ENCODE measurements around the gene MAP3K7CL.

DNA sequence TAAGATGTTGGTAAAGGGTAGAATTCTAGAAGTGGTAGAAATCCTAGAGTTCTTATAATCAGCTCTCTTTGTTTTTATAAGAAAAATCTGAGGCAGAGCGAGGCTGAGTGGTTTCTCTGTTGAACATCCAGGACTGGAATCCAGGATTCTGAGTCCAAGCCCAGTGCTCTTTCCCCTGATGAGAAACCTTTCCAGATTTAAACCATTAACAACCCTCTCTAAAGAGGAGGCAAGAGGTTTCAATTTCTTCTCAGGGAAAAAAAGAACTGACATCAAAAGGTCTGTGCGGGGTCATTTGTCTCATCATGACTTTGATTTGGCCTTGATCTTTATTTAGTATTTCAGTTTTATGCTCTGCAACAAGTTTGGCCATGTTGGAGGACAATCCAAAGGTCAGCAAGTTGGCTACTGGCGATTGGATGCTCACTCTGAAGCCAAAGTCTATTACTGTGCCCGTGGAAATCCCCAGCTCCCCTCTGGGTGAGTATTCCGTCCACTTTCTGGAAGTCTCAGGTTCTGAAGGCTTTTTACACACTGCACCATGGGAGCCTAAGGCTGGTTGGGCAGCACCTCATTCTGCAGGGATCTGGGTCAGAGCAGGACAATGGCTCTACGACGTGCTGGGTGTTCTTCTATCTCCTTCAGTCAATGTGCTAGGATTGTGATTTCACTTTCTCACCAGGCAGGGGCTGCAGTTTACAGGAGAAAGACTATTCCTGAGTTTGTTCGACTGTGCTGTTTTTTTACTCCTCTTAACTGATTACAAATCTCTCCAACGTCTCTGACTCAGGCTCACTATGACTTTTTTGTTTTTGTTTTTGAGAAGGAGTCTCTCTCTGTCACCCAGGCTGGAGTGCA is 38.1 kb upstream of the MAP3K7CL start:
- TF ChIP-seq, protein P1, sequence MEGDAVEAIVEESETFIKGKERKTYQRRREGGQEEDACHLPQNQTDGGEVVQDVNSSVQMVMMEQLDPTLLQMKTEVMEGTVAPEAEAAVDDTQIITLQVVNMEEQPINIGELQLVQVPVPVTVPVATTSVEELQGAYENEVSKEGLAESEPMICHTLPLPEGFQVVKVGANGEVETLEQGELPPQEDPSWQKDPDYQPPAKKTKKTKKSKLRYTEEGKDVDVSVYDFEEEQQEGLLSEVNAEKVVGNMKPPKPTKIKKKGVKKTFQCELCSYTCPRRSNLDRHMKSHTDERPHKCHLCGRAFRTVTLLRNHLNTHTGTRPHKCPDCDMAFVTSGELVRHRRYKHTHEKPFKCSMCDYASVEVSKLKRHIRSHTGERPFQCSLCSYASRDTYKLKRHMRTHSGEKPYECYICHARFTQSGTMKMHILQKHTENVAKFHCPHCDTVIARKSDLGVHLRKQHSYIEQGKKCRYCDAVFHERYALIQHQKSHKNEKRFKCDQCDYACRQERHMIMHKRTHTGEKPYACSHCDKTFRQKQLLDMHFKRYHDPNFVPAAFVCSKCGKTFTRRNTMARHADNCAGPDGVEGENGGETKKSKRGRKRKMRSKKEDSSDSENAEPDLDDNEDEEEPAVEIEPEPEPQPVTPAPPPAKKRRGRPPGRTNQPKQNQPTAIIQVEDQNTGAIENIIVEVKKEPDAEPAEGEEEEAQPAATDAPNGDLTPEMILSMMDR (IDR thresholded peaks at IDR 0.05), result no peak
- no peak for TF ChIP-seq POLR2A (IDR thresholded peaks at IDR 0.05; ENCODE audit: low read depth)
